K562 (cell line): ENCODE data around the gene RNLS. TPM values are rescaled to one million over a fixed set of nuclear protein-coding genes. Genes with fewer than 3 reads are reported as not detected.

Source experiments
- ATAC-seq: fragments of 200-7000 bp; cut with Tn5 transposase; 3 replicates; pipeline ENCODE4 v1.9.1; 2020; ENCODE audit warnings: moderate library complexity
- BruUV-seq: library from RNA; stranded (reverse); fragments of 400-500 nt; replicated peaks from 2 replicates; lab custom pipeline; 2021; lab: Mats Ljungman, UMichigan
- CTCF ChIA-PET: fragments of 300-600 bp; formaldehyde crosslinking; extraction: SDS; loops from one replicate; lab custom pipeline; 2021; ENCODE audit warnings: low intra/inter-chr PET ratio; lab: Yijun Ruan, JAX
- POLR2A ChIA-PET: fragments of 300-600, 350-650 bp; sonication (Branson Sonifier 250); formaldehyde crosslinking; extraction: SDS; loops from one replicate; lab custom pipeline; 2021; ENCODE audit warnings: antibody characterized with exemption, inconsistent platforms; lab: Yijun Ruan, JAX
- DNase-seq, 4 experiments: peaks; one replicate each; pipeline versions ENCODE4 v3.0.0 to v3.0.0-alpha.2; 2011 to 2018; ENCODE audit warnings: low spot score in 3 of 4, mixed read lengths in 3 of 4; ENCODE audit errors: extremely low read depth in 1 of 4
- FAIRE-seq: peaks from 2 replicates; lab custom pipeline; 2011; peaks lifted over from hg19 to GRCh38; lab: Jason Lieb, UNC
- H2AFZ ChIP-seq: 2 replicates; pipeline ENCODE4 v1.6.0; 2011; ENCODE audit warnings: low read depth, low read length, control low read depth, inconsistent platforms
- H3K27ac ChIP-seq: fragments of 200-600 bp; 3 replicates; pipeline ENCODE4 v1.8.0; 2011; ENCODE audit warnings: low read depth, mild to moderate bottlenecking, control low read depth, inconsistent platforms, low read length, moderate library complexity, mixed read lengths; ENCODE audit errors: extremely low read depth
- H3K27me3 ChIP-seq, 2 experiments: fragments of 300-600 bp in 1 of 2; 2 replicates in 1 of 2; 3 replicates in 1 of 2; pipeline versions ENCODE4 v1.6.0 to v1.8.0; 2011; ENCODE audit warnings: inconsistent platforms in 2 of 2, low read length in 2 of 2, mild to moderate bottlenecking in 1 of 2, mixed read lengths in 1 of 2, moderate library complexity in 1 of 2; ENCODE audit not compliant: control insufficient read depth in 2 of 2, insufficient read depth in 2 of 2
- H3K36me3 ChIP-seq: fragments of 300-600 bp; 3 replicates; pipeline ENCODE4 v1.8.0; 2011; ENCODE audit warnings: mild to moderate bottlenecking, low read length, inconsistent platforms; ENCODE audit not compliant: control insufficient read depth, insufficient read depth
- H3K4me1 ChIP-seq, 2 experiments: fragments of 200-600 bp in 1 of 2; replicated peaks in 1 of 2; 2 replicates in 1 of 2; 3 replicates in 1 of 2; pipeline versions ENCODE4 v1.5.1 to v1.8.0; 2011; ENCODE audit warnings: inconsistent platforms in 2 of 2, low read length in 2 of 2, mild to moderate bottlenecking in 1 of 2, mixed read lengths in 1 of 2, moderate library complexity in 1 of 2; ENCODE audit not compliant: control insufficient read depth in 2 of 2, insufficient read depth in 2 of 2
- H3K4me2 ChIP-seq: 2 replicates; pipeline ENCODE4 v1.6.1; 2011; ENCODE audit warnings: low read length, control low read depth, inconsistent platforms, mixed read lengths; ENCODE audit not compliant: insufficient read depth
- H3K4me3 ChIP-seq: fragments of 200-600 bp; sonication (generic), shearing (Covaris generic); 2 replicates; pipeline ENCODE4 v1.5.1; 2016; ENCODE audit warnings: control low read depth, inconsistent platforms
- H3K79me2 ChIP-seq: fragments of 200-600 bp; 3 replicates; pipeline ENCODE4 v1.8.0; 2011; ENCODE audit warnings: low read length, inconsistent platforms; ENCODE audit not compliant: control insufficient read depth, insufficient read depth
- H3K9ac ChIP-seq, 2 experiments: 2 replicates each; pipeline versions ENCODE4 v1.6.0 to v1.6.1; 2011; ENCODE audit warnings: low read depth in 2 of 2, low read length in 2 of 2, control low read depth in 1 of 2, inconsistent platforms in 1 of 2, mild to moderate bottlenecking in 1 of 2, mixed read lengths in 1 of 2; ENCODE audit not compliant: insufficient read depth in 1 of 2
- H3K9me1 ChIP-seq: one replicate; pipeline ENCODE4 v1.6.0; 2011; ENCODE audit warnings: inconsistent platforms, mild to moderate bottlenecking, low read length, moderate library complexity; ENCODE audit not compliant: control insufficient read depth, insufficient read depth
- H3K9me3 ChIP-seq: replicated peaks from 2 replicates; pipeline ENCODE4 v1.5.1; 2011; ENCODE audit warnings: low read depth, low read length, inconsistent platforms; ENCODE audit not compliant: control insufficient read depth, insufficient read depth
- H4K20me1 ChIP-seq: replicated peaks from 2 replicates; pipeline ENCODE4 v1.6.1; 2011; ENCODE audit warnings: low read length, inconsistent platforms, mixed read lengths; ENCODE audit not compliant: control insufficient read depth, insufficient read depth
- CBX2 ChIP-seq: fragments of 200-600 bp; sonication (generic); IDR thresholded peaks from one replicate; pipeline ENCODE4 v1.6.1; 2012; ENCODE audit warnings: mild to moderate bottlenecking, low read length, inconsistent platforms; ENCODE audit not compliant: insufficient read depth, poor library complexity, severe bottlenecking
- DDX20 ChIP-seq: fragments of 450-650 bp; IDR thresholded peaks from 2 replicates; pipeline ENCODE4 v1.6.1; 2016; ENCODE audit warnings: missing genetic modification characterization, low read depth, mild to moderate bottlenecking, missing compliant biosample characterization, moderate library complexity
- MTA3 ChIP-seq: fragments of 450-650 bp; formaldehyde crosslinking; IDR thresholded peaks from 2 replicates; pipeline ENCODE4 v1.6.1; 2017; ENCODE audit warnings: mild to moderate bottlenecking, borderline replicate concordance
- NR2F6 ChIP-seq: fragments of 450-650 bp; formaldehyde crosslinking; IDR thresholded peaks from 2 replicates; pipeline ENCODE4 v1.4.0; 2020; ENCODE audit warnings: mild to moderate bottlenecking
- PRDM10 ChIP-seq: fragments of 450-650 bp; IDR thresholded peaks from 2 replicates; pipeline ENCODE4 v1.6.1; 2018; ENCODE audit not compliant: partially characterized antibody
- RBM14 ChIP-seq: fragments of 200-400 bp; formaldehyde crosslinking; IDR thresholded peaks from 2 replicates; pipeline ENCODE4 v1.6.1; 2018; ENCODE audit warnings: low read depth, mild to moderate bottlenecking, low read length, moderate library complexity, borderline replicate concordance; ENCODE audit not compliant: insufficient read depth
- TEAD4 ChIP-seq, 2 experiments: sonication (generic) in 1 of 2; formaldehyde crosslinking in 1 of 2; IDR thresholded peaks; 2 replicates each; pipeline versions ENCODE4 v1.6.1 to v1.8.0; 2012 to 2022; ENCODE audit warnings: borderline replicate concordance in 1 of 2, inconsistent platforms in 1 of 2, low read length in 1 of 2, mild to moderate bottlenecking in 1 of 2, missing genetic modification reagents in 1 of 2
- TRIM24 ChIP-seq, 2 experiments: fragments of 450-650 bp; IDR thresholded peaks; 2 replicates each; pipeline ENCODE4 v1.6.1; 2016
- ZNF780A ChIP-seq: fragments of 250-450 bp; sonication (Bioruptor Pico); IDR thresholded peaks from 2 replicates; pipeline ENCODE4 v1.5.0; 2021; ENCODE audit warnings: mild to moderate bottlenecking
- WGBS: fragments of 100-300 bp; shearing (Covaris generic); methylation state at CpG from one replicate; pipeline ENCODE4 v1.1.6; 2016; ENCODE audit warnings: low coverage, mixed read lengths; ENCODE audit not compliant: insufficient coverage; ENCODE audit errors: missing lambda C conversion rate; 5-methylcytosine and 5-hydroxymethylcytosine counted together
- in situ Hi-C: fragments of 300-500 bp; cut with MboI; formaldehyde crosslinking; loops from 4 replicates; pipeline ENCODE4 v1.15.0; 2018; ENCODE audit warnings: inconsistent platforms, mixed read lengths
- intact Hi-C: fragments of 100-400 bp; cut with micrococcal nuclease; formaldehyde crosslinking; loops from 2 replicates; pipeline ENCODE4 v1.14.2; 2022
- polyA plus RNA-seq, 8 experiments: library from polyadenylated mRNA; depleted of rRNA in 4 of 8; stranded (reverse) in 5 of 8; unstranded in 3 of 8; fragments of >200 nt; fragmentation: Nextera tagmentation in 2 of 8; fragmentation: Illumina TruSeq in 1 of 8; extraction: Ambion mirVana in 2 of 8; extraction: Trizol in 1 of 8; gene quantifications; 2 replicates each; pipeline versions ENCODE4 v1.2.1 to v1.2.3, GENCODE V29; 2011 to 2014; ENCODE audit warnings: inconsistent platforms in 1 of 8, missing spikeins in 1 of 8
- total RNA-seq, 7 experiments: library from RNA; depleted of rRNA in 6 of 7; stranded (reverse); fragments of >200 nt in 6 of 7; fragmentation: Illumina TruSeq in 2 of 7; extraction: Trizol in 2 of 7; gene quantifications; 2 replicates each; pipeline versions ENCODE4 v1.2.1 to v1.2.3, GENCODE V29; 2011 to 2021; ENCODE audit warnings: low replicate concordance in 1 of 7
- TF ChIP-seq, protein P1 (sequence below): conservative IDR thresholded peaks from 2 replicates; pipeline ENCODE4 v1.6.1; 2011; ENCODE audit warnings: low read depth, mild to moderate bottlenecking, low read length; ENCODE audit not compliant: control insufficient read depth
- TF ChIP-seq, protein P2 (sequence below): fragments of 250-450 bp; sonication (Bioruptor Pico); IDR thresholded peaks from 2 replicates; pipeline ENCODE4 v1.5.0; 2022; ENCODE audit warnings: mild to moderate bottlenecking
- TF ChIP-seq, protein P3 (sequence below): fragments of 250-450 bp; sonication (Bioruptor Pico); IDR thresholded peaks from 2 replicates; pipeline ENCODE4 v1.4.0; 2020; ENCODE audit warnings: mild to moderate bottlenecking, moderate library complexity
- TF ChIP-seq, protein P4 (sequence below): fragments of 250-450 bp; sonication (Bioruptor Pico); IDR thresholded peaks from 2 replicates; pipeline ENCODE4 v1.6.1; 2021; ENCODE audit warnings: mild to moderate bottlenecking

The RNLS gene
- total and polyA plus RNA-seq, 9 of the 15 experiments (the other 6 are each of a cell fraction or from before 2014, with no cell fraction given) = 0.14 to 0.72 (median 0.41) TPM; not detected in 3

GRCh38 chr10:88404133-88404532 is 179.0 kb downstream of the RNLS start:
- no peak for ATAC-seq
- Histone ChIP-seq H3K79me2 (no peaks in the 10 kb centered on the region), H3K36me3 (no peaks in the 10 kb centered on the region), H4K20me1 (no peaks in the 10 kb centered on the region), H3K4me1 (no peaks in the 10 kb centered on the region), H3K4me3 (no peak overlapping the region), H3K27me3 (no peaks in the 10 kb centered on the region), H3K9me3 (no peaks in the 10 kb centered on the region), H3K9me1 (no peaks in the 10 kb centered on the region), H3K27ac (no peak overlapping the region), H3K4me2 (no peak overlapping the region), H3K9ac (no peak overlapping the region), H2AFZ (no peak overlapping the region)
- in situ Hi-C loops = no loop called here
- ChIA-PET POLR2A (no interaction called here), CTCF (no interaction called here)
- intact Hi-C loops = no loop called here
- no peak for DNase-seq
- FAIRE-seq = no peak
- BruUV-seq = no TSS peak
- 0% methylated on average over 2 of the region's 2 CpGs for WGBS
- TF ChIP-seq, protein P1, sequence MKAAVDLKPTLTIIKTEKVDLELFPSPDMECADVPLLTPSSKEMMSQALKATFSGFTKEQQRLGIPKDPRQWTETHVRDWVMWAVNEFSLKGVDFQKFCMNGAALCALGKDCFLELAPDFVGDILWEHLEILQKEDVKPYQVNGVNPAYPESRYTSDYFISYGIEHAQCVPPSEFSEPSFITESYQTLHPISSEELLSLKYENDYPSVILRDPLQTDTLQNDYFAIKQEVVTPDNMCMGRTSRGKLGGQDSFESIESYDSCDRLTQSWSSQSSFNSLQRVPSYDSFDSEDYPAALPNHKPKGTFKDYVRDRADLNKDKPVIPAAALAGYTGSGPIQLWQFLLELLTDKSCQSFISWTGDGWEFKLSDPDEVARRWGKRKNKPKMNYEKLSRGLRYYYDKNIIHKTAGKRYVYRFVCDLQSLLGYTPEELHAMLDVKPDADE = no peak
- TF ChIP-seq CBX2 = no peak
- TF ChIP-seq ZNF780A (CRISPR knock-in tag) = no peak
- TF ChIP-seq, protein P2, sequence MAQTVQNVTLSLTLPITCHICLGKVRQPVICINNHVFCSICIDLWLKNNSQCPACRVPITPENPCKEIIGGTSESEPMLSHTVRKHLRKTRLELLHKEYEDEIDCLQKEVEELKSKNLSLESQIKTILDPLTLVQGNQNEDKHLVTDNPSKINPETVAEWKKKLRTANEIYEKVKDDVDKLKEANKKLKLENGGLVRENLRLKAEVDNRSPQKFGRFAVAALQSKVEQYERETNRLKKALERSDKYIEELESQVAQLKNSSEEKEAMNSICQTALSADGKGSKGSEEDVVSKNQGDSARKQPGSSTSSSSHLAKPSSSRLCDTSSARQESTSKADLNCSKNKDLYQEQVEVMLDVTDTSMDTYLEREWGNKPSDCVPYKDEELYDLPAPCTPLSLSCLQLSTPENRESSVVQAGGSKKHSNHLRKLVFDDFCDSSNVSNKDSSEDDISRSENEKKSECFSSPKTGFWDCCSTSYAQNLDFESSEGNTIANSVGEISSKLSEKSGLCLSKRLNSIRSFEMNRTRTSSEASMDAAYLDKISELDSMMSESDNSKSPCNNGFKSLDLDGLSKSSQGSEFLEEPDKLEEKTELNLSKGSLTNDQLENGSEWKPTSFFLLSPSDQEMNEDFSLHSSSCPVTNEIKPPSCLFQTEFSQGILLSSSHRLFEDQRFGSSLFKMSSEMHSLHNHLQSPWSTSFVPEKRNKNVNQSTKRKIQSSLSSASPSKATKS (CRISPR knock-in tag) = no peak
- no peak for TF ChIP-seq TEAD4 (IDR thresholded peaks at IDR 0.05; ENCODE audit: low read length)
- TF ChIP-seq TEAD4 (CRISPR knock-in tag; IDR thresholded peaks at IDR 0.05; ENCODE audit: borderline replicate concordance) = no peak
- TF ChIP-seq, protein P3, sequence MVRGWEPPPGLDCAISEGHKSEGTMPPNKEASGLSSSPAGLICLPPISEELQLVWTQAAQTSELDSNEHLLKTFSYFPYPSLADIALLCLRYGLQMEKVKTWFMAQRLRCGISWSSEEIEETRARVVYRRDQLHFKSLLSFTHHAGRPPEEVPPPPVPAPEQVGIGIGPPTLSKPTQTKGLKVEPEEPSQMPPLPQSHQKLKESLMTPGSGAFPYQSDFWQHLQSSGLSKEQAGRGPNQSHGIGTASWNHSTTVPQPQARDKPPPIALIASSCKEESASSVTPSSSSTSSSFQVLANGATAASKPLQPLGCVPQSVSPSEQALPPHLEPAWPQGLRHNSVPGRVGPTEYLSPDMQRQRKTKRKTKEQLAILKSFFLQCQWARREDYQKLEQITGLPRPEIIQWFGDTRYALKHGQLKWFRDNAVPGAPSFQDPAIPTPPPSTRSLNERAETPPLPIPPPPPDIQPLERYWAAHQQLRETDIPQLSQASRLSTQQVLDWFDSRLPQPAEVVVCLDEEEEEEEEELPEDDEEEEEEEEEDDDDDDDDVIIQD (CRISPR knock-in tag) = no peak
- TF ChIP-seq NR2F6 (CRISPR knock-in tag) = no peak
- no peak for TF ChIP-seq DDX20
- no peak for TF ChIP-seq MTA3
- TF ChIP-seq RBM14 = no peak
- TF ChIP-seq PRDM10 = no peak
- TF ChIP-seq, protein P4, sequence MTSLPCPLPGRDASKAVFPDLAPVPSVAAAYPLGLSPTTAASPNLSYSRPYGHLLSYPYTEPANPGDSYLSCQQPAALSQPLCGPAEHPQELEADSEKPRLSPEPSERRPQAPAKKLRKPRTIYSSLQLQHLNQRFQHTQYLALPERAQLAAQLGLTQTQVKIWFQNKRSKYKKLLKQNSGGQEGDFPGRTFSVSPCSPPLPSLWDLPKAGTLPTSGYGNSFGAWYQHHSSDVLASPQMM (CRISPR knock-in tag) = no peak
- TF ChIP-seq TRIM24 (IDR thresholded peaks at IDR 0.05) = no peak
